Neural cell (in vitro differentiated cells): ENCODE results near the gene TEX22.

ENCODE experiments used
- CTCF ChIP-seq: fragments of 450-650 bp; IDR thresholded peaks from 2 replicates; pipeline ENCODE4 v1.5.1; 2014; ENCODE audit warnings: antibody characterized with exemption, mild to moderate bottlenecking, moderate library complexity; ENCODE audit not compliant: poor library complexity, severe bottlenecking
- EZH2 ChIP-seq: fragments of 200-600, 300-800 bp; shearing (Covaris generic), sonication (generic); IDR thresholded peaks from 2 replicates; pipeline ENCODE4 v1.6.1; 2014; ENCODE audit warnings: antibody characterized with exemption, low read length, borderline replicate concordance, mild to moderate bottlenecking; ENCODE audit not compliant: insufficient read depth, poor library complexity, severe bottlenecking
- MXI1 ChIP-seq: fragments of 450-650 bp; conservative IDR thresholded peaks from 2 replicates; pipeline ENCODE4 v1.6.1; 2014; ENCODE audit warnings: antibody characterized with exemption, mild to moderate bottlenecking; ENCODE audit not compliant: poor library complexity, severe bottlenecking

GRCh38 chr14:105418269-105419194 lies 20.2 kb downstream of the TEX22 start:
- no peak for TF ChIP-seq CTCF
- no peak for TF ChIP-seq EZH2
- no peak for TF ChIP-seq MXI1
